SK-N-SH (cell line): ENCODE data around the gene TMEM170A. TPM values are rescaled to one million over a fixed set of nuclear protein-coding genes. Genes with fewer than 3 reads are reported as not detected.
A peak's percentile ranks its signal among the peaks of the same experiment; 100 is the strongest.

Experiments
- CTCF ChIA-PET: fragments of 300-600, 350-600 bp; formaldehyde crosslinking; extraction: SDS; loops from one replicate; lab custom pipeline; 2021; lab: Yijun Ruan, JAX
- POLR2A ChIA-PET: fragments of 350-600 bp; sonication (Branson Sonifier 250); formaldehyde crosslinking; extraction: SDS; loops from one replicate; lab custom pipeline; 2020; ENCODE audit warnings: antibody characterized with exemption, inconsistent platforms; lab: Yijun Ruan, JAX
- DNase-seq: peaks from one replicate; pipeline ENCODE4 v3.0.0; 2012
- H2AFZ ChIP-seq: fragments of 200-600 bp; sonication (generic); 2 replicates; pipeline ENCODE4 v1.8.1; 2016; ENCODE audit warnings: antibody characterized with exemption, mild to moderate bottlenecking, low read depth
- H3F3A ChIP-seq: fragments of 200-600 bp; sonication (generic); replicated peaks from 2 replicates; pipeline ENCODE3; 2016; ENCODE audit warnings: antibody characterized with exemption, mild to moderate bottlenecking; ENCODE audit not compliant: insufficient read depth
- H3K27ac ChIP-seq, 2 experiments: fragments of 200-500 bp in 1 of 2; fragments of 200-600 bp in 1 of 2; sonication (Bioruptor generic) in 1 of 2; sonication (generic), shearing (Covaris generic) in 1 of 2; 2 replicates each; pipeline versions ENCODE4 v1.5.1 to v1.6.1; 2014 to 2016; ENCODE audit warnings: low read depth in 2 of 2, inconsistent platforms in 1 of 2, low read length in 1 of 2, mild to moderate bottlenecking in 1 of 2, mixed read lengths in 1 of 2
- H3K27me3 ChIP-seq: fragments of 200-600 bp; sonication (generic), shearing (Covaris generic); 2 replicates; pipeline ENCODE4 v1.6.1; 2016; ENCODE audit warnings: mixed run types; ENCODE audit not compliant: insufficient read depth
- H3K36me3 ChIP-seq, 2 experiments: fragments of 200-500 bp in 1 of 2; fragments of 200-600 bp in 1 of 2; sonication (Bioruptor generic) in 1 of 2; sonication (generic) in 1 of 2; replicated peaks in 1 of 2; 2 replicates each; pipeline versions ENCODE3 to v1.5.1; 2014 to 2016; ENCODE audit warnings: low read length in 1 of 2, mild to moderate bottlenecking in 1 of 2; ENCODE audit not compliant: insufficient read depth in 2 of 2, control insufficient read depth in 1 of 2
- H3K4me1 ChIP-seq, 2 experiments: fragments of 200-500 bp in 1 of 2; fragments of 200-600 bp in 1 of 2; sonication (Bioruptor generic) in 1 of 2; sonication (generic), shearing (Covaris generic) in 1 of 2; 2 replicates each; pipeline versions ENCODE4 v1.5.1 to v1.6.1; 2014 to 2016; ENCODE audit warnings: low read depth in 1 of 2, low read length in 1 of 2, mixed run types in 1 of 2; ENCODE audit not compliant: insufficient read depth in 2 of 2, control insufficient read depth in 1 of 2
- H3K4me2 ChIP-seq: fragments of 200-600 bp; sonication (generic), shearing (Covaris generic); 2 replicates; pipeline ENCODE4 v1.6.1; 2017; ENCODE audit warnings: mixed run types
- H3K4me3 ChIP-seq, 2 experiments: fragments of 200-500 bp in 1 of 2; fragments of 200-600 bp in 1 of 2; sonication (Bioruptor generic) in 1 of 2; sonication (generic), shearing (Covaris generic) in 1 of 2; 2 replicates each; pipeline versions ENCODE4 v1.5.1 to v1.8.1; 2014 to 2016; ENCODE audit warnings: low read depth in 2 of 2, inconsistent platforms in 1 of 2, low read length in 1 of 2, mild to moderate bottlenecking in 1 of 2, mixed read lengths in 1 of 2, moderate library complexity in 1 of 2
- H3K79me2 ChIP-seq: fragments of 200-600 bp; sonication (generic); 2 replicates; pipeline ENCODE4 v1.8.1; 2017; ENCODE audit warnings: mild to moderate bottlenecking; ENCODE audit not compliant: insufficient read depth
- H3K9ac ChIP-seq: fragments of 200-600 bp; sonication (generic); 2 replicates; pipeline ENCODE4 v1.6.1; 2017; ENCODE audit warnings: mixed run types
- H3K9me2 ChIP-seq: fragments of 200-600 bp; sonication (generic); 2 replicates; pipeline ENCODE4 v1.6.1; 2017; ENCODE audit warnings: mixed run types
- H3K9me3 ChIP-seq: fragments of 200-600 bp; sonication (generic); 2 replicates; pipeline ENCODE4 v1.6.1; 2017; ENCODE audit warnings: mixed run types, mild to moderate bottlenecking, moderate library complexity
- H4K20me1 ChIP-seq: fragments of 200-600 bp; sonication (generic); 2 replicates; pipeline ENCODE4 v1.6.1; 2017; ENCODE audit warnings: mild to moderate bottlenecking, mixed run types; ENCODE audit not compliant: insufficient read depth
- GABPA ChIP-seq: IDR thresholded peaks from 2 replicates; pipeline ENCODE4 v1.4.0; 2012; ENCODE audit warnings: low read depth, mild to moderate bottlenecking
- MXI1 ChIP-seq: IDR thresholded peaks from 2 replicates; pipeline ENCODE4 v1.6.1; 2012; ENCODE audit warnings: mild to moderate bottlenecking, low read depth, low read length, improper control_type of control experiment
- POLR2AphosphoS5 ChIP-seq: IDR thresholded peaks from 2 replicates; pipeline ENCODE4 v1.6.1; 2012; ENCODE audit warnings: low read depth, low read length
- WGBS: methylation state at CpG from one replicate; pipeline ENCODE4 v1.1.6; 2017; ENCODE audit warnings: low lambda C conversion rate; 5-methylcytosine and 5-hydroxymethylcytosine counted together
- polyA plus RNA-seq, 3 experiments: library from polyadenylated mRNA; depleted of rRNA; stranded (reverse); fragments of >200 nt; gene quantifications; 2 replicates each; pipeline ENCODE4 v1.2.3, GENCODE V29; 2012
- TF ChIP-seq, protein P1 (sequence below): IDR thresholded peaks from 2 replicates; pipeline ENCODE4 v1.6.1; 2012; ENCODE audit warnings: mild to moderate bottlenecking, low read depth, low read length, moderate library complexity
- TF ChIP-seq, protein P2 (sequence below): IDR thresholded peaks from 2 replicates; pipeline ENCODE4 v1.4.0; 2012; ENCODE audit warnings: low read depth, borderline replicate concordance
- TF ChIP-seq, protein P3 (sequence below): IDR thresholded peaks from 2 replicates; pipeline ENCODE4 v1.4.0; 2012; ENCODE audit warnings: low read depth
- TF ChIP-seq, protein P4 (sequence below): fragments of 150-350 bp; IDR thresholded peaks from 2 replicates; pipeline ENCODE4 v1.6.1; 2016; ENCODE audit warnings: mild to moderate bottlenecking, low read depth, low read length

Gene TMEM170A
- polyA plus RNA-seq, 1 of the 3 experiments (the other 2 are of a cell fraction): 9.2 TPM

DNA sequence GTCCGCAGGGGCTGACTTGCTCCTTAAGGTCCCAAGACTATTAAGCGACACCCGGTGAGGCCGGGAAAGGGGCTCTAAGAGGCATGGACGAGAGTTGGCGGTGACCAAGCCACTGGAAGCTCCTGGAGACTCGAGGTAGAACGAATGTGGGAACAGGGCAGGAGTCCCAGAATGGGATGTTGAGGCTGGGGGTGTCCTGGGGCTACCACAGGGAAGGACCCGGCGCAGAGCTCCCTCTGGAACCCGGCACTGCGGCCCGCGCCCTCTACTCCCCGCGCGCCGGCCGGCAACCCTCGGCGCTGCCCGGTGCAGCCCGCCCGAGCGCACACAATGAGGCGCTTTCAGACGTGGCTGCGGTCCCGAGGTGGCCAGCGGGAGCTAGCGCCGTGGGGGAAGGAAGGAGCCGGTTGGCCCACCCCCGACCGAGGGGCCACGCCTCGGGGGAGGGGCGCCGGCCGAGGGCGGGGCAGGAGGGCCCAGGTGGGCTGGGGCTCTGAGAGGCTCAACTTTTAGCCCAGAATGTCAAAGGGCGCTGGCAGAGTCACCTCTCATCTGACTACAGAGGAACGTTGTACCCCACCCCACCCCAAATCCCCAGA, 30.7 kb upstream of the TMEM170A start, which contains the start of gene CHST6:
TSS of gene CHST6 (minus strand) at position 366 of the 599 bp plus-strand sequence. CDS start 15,613 bp downstream, outside the sequence.
- H3K9ac ChIP-seq: no peak within 1 kb of the TSS
- DNase-seq: peak; percentile 67
- POLR2A ChIA-PET: interaction anchor here (0.7 kb wide), 1 partner anchor 32 kb away, joined by 4 read pairs; no protein-coding TSS in a partner anchor

DNA sequence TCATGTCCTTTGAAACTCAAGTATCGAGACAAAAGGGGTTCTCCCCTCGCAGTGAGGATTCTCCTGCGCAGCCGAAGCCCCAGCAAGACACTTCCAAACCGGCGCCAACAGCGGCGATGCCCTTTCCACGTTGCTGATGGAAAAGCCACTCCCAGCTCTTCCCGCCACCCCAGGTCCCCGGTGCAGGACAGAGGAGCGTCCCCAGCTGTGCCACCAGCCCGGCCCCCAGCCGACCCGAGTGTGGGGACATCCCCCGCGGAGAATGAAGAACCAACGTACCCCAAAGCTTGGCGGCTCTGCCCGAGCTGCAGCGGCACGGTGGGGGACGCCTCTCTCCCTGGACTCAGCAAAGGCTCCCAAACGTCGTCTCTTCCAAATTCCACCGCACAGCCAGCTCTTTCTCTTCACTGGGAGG, 30.2 kb upstream of the TMEM170A start:
- Histone ChIP-seq H3K9ac (no peak overlapping the region), H3K9me2 (no peaks in the 10 kb centered on the region)
- CTCF ChIA-PET: interaction anchor here (1.0 to 2.7 kb wide), 6 partner anchors 22 to 295 kb away, joined by 3 to 15 read pairs (median 4); no protein-coding TSS in a partner anchor

More for the DNA sequence above, 30.7 kb upstream of the TMEM170A start, which contains the start of gene CHST6:
- H3K4me2 ChIP-seq: peak within 1 kb of the TSS; percentile 60; the same call in 1 of the 2 replicates
- H3K4me1 ChIP-seq: peaks cover 7 to 12% of the 10 kb centered on the region in 2 experiments; a peak in 2 of 4 replicates
- H3K4me3 ChIP-seq: peak within 1 kb of the TSS in 1 of 2 experiments; percentile 37; a peak in 2 of 4 replicates
- peaks cover 4% of the 10 kb centered on the region for H3F3A ChIP-seq
- 48% methylated on average over 10 of the region's 43 CpGs for WGBS
- H3K79me2 ChIP-seq: no peaks in the 10 kb centered on the region
- H3K27me3 ChIP-seq: no peaks in the 10 kb centered on the region
- no peak within 1 kb of the TSS for H2AFZ ChIP-seq
- TF ChIP-seq MXI1: no peak
- no peaks in the 10 kb centered on the region for H4K20me1 ChIP-seq
- H3K27ac ChIP-seq: no peak within 1 kb of the TSS
- no peaks in the 10 kb centered on the region for H3K9me3 ChIP-seq
- no peaks in the 10 kb centered on the region for H3K36me3 ChIP-seq
- no peaks in the 10 kb centered on the region for H3K9me2 ChIP-seq
- CTCF ChIA-PET: interaction anchor here (1.0 to 2.7 kb wide), 6 partner anchors 22 to 296 kb away, joined by 3 to 15 read pairs (median 4); no protein-coding TSS in a partner anchor

More for the DNA sequence above, 30.2 kb upstream of the TMEM170A start:
- H3K79me2 ChIP-seq: no peaks in the 10 kb centered on the region
- H3K4me3 ChIP-seq: peak overlapping the region in 1 of 2 experiments; percentile 37; a peak in 1 of 4 replicates
- POLR2A ChIA-PET: no interaction called here
- H3K27me3 ChIP-seq: no peaks in the 10 kb centered on the region
- TF ChIP-seq, protein P1, sequence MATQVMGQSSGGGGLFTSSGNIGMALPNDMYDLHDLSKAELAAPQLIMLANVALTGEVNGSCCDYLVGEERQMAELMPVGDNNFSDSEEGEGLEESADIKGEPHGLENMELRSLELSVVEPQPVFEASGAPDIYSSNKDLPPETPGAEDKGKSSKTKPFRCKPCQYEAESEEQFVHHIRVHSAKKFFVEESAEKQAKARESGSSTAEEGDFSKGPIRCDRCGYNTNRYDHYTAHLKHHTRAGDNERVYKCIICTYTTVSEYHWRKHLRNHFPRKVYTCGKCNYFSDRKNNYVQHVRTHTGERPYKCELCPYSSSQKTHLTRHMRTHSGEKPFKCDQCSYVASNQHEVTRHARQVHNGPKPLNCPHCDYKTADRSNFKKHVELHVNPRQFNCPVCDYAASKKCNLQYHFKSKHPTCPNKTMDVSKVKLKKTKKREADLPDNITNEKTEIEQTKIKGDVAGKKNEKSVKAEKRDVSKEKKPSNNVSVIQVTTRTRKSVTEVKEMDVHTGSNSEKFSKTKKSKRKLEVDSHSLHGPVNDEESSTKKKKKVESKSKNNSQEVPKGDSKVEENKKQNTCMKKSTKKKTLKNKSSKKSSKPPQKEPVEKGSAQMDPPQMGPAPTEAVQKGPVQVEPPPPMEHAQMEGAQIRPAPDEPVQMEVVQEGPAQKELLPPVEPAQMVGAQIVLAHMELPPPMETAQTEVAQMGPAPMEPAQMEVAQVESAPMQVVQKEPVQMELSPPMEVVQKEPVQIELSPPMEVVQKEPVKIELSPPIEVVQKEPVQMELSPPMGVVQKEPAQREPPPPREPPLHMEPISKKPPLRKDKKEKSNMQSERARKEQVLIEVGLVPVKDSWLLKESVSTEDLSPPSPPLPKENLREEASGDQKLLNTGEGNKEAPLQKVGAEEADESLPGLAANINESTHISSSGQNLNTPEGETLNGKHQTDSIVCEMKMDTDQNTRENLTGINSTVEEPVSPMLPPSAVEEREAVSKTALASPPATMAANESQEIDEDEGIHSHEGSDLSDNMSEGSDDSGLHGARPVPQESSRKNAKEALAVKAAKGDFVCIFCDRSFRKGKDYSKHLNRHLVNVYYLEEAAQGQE: no peak
- TF ChIP-seq, protein P2, sequence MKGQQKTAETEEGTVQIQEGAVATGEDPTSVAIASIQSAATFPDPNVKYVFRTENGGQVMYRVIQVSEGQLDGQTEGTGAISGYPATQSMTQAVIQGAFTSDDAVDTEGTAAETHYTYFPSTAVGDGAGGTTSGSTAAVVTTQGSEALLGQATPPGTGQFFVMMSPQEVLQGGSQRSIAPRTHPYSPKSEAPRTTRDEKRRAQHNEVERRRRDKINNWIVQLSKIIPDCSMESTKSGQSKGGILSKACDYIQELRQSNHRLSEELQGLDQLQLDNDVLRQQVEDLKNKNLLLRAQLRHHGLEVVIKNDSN: no peak
- TF ChIP-seq POLR2AphosphoS5: no peak
- TF ChIP-seq, protein P3, sequence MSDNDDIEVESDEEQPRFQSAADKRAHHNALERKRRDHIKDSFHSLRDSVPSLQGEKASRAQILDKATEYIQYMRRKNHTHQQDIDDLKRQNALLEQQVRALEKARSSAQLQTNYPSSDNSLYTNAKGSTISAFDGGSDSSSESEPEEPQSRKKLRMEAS: no peak
- no peak for TF ChIP-seq GABPA
- TF ChIP-seq, protein P4, sequence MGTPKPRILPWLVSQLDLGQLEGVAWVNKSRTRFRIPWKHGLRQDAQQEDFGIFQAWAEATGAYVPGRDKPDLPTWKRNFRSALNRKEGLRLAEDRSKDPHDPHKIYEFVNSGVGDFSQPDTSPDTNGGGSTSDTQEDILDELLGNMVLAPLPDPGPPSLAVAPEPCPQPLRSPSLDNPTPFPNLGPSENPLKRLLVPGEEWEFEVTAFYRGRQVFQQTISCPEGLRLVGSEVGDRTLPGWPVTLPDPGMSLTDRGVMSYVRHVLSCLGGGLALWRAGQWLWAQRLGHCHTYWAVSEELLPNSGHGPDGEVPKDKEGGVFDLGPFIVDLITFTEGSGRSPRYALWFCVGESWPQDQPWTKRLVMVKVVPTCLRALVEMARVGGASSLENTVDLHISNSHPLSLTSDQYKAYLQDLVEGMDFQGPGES: no peak
- no peak for DNase-seq
- no peak overlapping the region for H3K4me2 ChIP-seq
- no peak overlapping the region for H2AFZ ChIP-seq
- 80% methylated on average over 26 of the region's 26 CpGs for WGBS
- H3F3A ChIP-seq: peaks cover 4% of the 10 kb centered on the region
- H3K9me3 ChIP-seq: no peaks in the 10 kb centered on the region
- H3K27ac ChIP-seq: no peak overlapping the region
- peaks cover 7 to 12% of the 10 kb centered on the region in 2 experiments; a peak in 2 of 4 replicates for H3K4me1 ChIP-seq
- H3K36me3 ChIP-seq: no peaks in the 10 kb centered on the region
- H4K20me1 ChIP-seq: no peaks in the 10 kb centered on the region
